ENCODE data around the gene ALOX12B.

DNA sequence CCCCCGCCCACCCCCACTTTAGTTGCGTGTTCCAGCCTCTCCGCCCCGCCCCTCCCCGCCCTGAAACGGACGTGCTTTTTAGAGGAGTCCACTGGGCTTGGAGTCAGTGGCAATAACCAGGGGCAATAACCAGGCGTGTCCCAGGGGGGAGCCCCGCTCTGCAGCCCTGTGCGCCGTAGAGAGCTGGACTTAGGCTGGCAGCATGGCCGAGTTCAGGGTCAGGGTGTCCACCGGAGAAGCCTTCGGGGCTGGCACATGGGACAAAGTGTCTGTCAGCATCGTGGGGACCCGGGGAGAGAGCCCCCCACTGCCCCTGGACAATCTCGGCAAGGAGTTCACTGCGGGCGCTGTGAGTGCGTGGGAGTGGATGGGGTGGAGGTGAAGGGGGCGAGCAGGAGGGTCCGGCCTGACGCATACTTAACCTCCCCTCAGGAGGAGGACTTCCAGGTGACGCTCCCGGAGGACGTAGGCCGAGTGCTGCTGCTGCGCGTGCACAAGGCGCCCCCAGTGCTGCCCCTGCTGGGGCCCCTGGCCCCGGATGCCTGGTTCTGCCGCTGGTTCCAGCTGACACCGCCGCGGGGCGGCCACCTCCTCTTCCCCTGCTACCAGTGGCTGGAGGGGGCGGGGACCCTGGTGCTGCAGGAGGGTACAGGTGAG, 48.4 kb downstream of the ALOX12B start, which contains the start of gene ALOX15B:
- TF ChIP-seq, protein P1, sequence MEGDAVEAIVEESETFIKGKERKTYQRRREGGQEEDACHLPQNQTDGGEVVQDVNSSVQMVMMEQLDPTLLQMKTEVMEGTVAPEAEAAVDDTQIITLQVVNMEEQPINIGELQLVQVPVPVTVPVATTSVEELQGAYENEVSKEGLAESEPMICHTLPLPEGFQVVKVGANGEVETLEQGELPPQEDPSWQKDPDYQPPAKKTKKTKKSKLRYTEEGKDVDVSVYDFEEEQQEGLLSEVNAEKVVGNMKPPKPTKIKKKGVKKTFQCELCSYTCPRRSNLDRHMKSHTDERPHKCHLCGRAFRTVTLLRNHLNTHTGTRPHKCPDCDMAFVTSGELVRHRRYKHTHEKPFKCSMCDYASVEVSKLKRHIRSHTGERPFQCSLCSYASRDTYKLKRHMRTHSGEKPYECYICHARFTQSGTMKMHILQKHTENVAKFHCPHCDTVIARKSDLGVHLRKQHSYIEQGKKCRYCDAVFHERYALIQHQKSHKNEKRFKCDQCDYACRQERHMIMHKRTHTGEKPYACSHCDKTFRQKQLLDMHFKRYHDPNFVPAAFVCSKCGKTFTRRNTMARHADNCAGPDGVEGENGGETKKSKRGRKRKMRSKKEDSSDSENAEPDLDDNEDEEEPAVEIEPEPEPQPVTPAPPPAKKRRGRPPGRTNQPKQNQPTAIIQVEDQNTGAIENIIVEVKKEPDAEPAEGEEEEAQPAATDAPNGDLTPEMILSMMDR (IDR thresholded peaks at IDR 0.05; ENCODE audit: insufficient read depth, low read length, poor library complexity, severe bottlenecking): no peak
- TF ChIP-seq EZH2phosphoT487 (conservative IDR thresholded peaks at IDR 0.05; ENCODE audit: low read length): no peak
